H9 (cell line): ENCODE measurements around the gene CDH22. TPM values are rescaled to one million over a fixed set of nuclear protein-coding genes. Genes with fewer than 3 reads are reported as not detected.

ENCODE experiments used
- DNase-seq: peaks from one replicate; pipeline ENCODE4 v3.0.0-alpha.2; 2017
- H2AFZ ChIP-seq: one replicate; pipeline ENCODE4 v1.6.1; 2013; ENCODE audit warnings: mild to moderate bottlenecking, low read length, control low read depth, moderate library complexity
- H2AK5ac ChIP-seq: 2 replicates; pipeline ENCODE4 v1.6.1; 2013; ENCODE audit warnings: low read length, control low read depth, mixed read lengths; ENCODE audit not compliant: insufficient read length
- H2BK120ac ChIP-seq: one replicate; pipeline ENCODE4 v1.6.1; 2013; ENCODE audit warnings: low read depth, mild to moderate bottlenecking, low read length, control low read depth, inconsistent platforms; ENCODE audit not compliant: poor library complexity, severe bottlenecking
- H2BK12ac ChIP-seq: 2 replicates; pipeline ENCODE4 v1.6.1; 2013; ENCODE audit warnings: low read length, control low read depth, mixed read lengths, low read depth; ENCODE audit not compliant: insufficient read length
- H2BK15ac ChIP-seq: 2 replicates; pipeline ENCODE4 v1.6.1; 2013; ENCODE audit warnings: low read depth, low read length, control low read depth
- H2BK20ac ChIP-seq: one replicate; pipeline ENCODE4 v1.6.1; 2013; ENCODE audit warnings: low read depth, mild to moderate bottlenecking, low read length, control low read depth, inconsistent platforms; ENCODE audit not compliant: poor library complexity, severe bottlenecking
- H2BK5ac ChIP-seq: 2 replicates; pipeline ENCODE4 v1.6.1; 2013; ENCODE audit warnings: low read length, control low read depth, mixed read lengths; ENCODE audit not compliant: insufficient read length
- H3K14ac ChIP-seq: 2 replicates; pipeline ENCODE4 v1.6.1; 2013; ENCODE audit warnings: low read length, control low read depth; ENCODE audit not compliant: insufficient read depth
- H3K18ac ChIP-seq: 2 replicates; pipeline ENCODE4 v1.6.1; 2013; ENCODE audit warnings: low read depth, mild to moderate bottlenecking, mixed read lengths, low read length, control low read depth; ENCODE audit not compliant: insufficient read length
- H3K23ac ChIP-seq: 2 replicates; pipeline ENCODE4 v1.6.1; 2013; ENCODE audit warnings: low read length, control low read depth, mixed read lengths, low read depth; ENCODE audit not compliant: insufficient read length
- H3K23me2 ChIP-seq: 2 replicates; pipeline ENCODE4 v1.6.1; 2013; ENCODE audit warnings: low read depth, mild to moderate bottlenecking, mixed read lengths, low read length, control low read depth; ENCODE audit not compliant: insufficient read length, poor library complexity, severe bottlenecking
- H3K27ac ChIP-seq: 2 replicates; pipeline ENCODE4 v1.5.1; 2013; ENCODE audit warnings: low read length, control low read depth, mixed read lengths, low read depth; ENCODE audit not compliant: insufficient read length
- H3K27me3 ChIP-seq: 2 replicates; pipeline ENCODE4 v1.6.1; 2013; ENCODE audit warnings: low read length, control low read depth, inconsistent platforms; ENCODE audit not compliant: insufficient read depth
- H3K4ac ChIP-seq: 2 replicates; pipeline ENCODE4 v1.6.1; 2013; ENCODE audit warnings: low read depth, mild to moderate bottlenecking, control low read depth, inconsistent platforms, low read length, moderate library complexity
- H3K4me1 ChIP-seq: 2 replicates; pipeline ENCODE4 v1.6.1; 2013; ENCODE audit warnings: low read length, control low read depth, inconsistent platforms; ENCODE audit not compliant: insufficient read depth
- H3K4me2 ChIP-seq: 2 replicates; pipeline ENCODE4 v1.6.1; 2013; ENCODE audit warnings: low read length, control low read depth, mixed read lengths; ENCODE audit not compliant: insufficient read length, insufficient read depth
- H3K56ac ChIP-seq: 2 replicates; pipeline ENCODE4 v1.6.1; 2013; ENCODE audit warnings: low read depth, mild to moderate bottlenecking, mixed read lengths, low read length, control low read depth; ENCODE audit not compliant: insufficient read length
- H3K79me1 ChIP-seq: 2 replicates; pipeline ENCODE4 v1.6.1; 2013; ENCODE audit warnings: low read depth, mild to moderate bottlenecking, moderate library complexity, low read length, control low read depth, inconsistent platforms; ENCODE audit not compliant: insufficient read depth, poor library complexity, severe bottlenecking
- H3K79me2 ChIP-seq: 2 replicates; pipeline ENCODE4 v1.6.1; 2013; ENCODE audit warnings: low read length, control low read depth, inconsistent platforms; ENCODE audit not compliant: insufficient read depth
- H3K9ac ChIP-seq: 2 replicates; pipeline ENCODE4 v1.6.1; 2013; ENCODE audit warnings: low read length, control low read depth, mixed read lengths; ENCODE audit not compliant: insufficient read length; ENCODE audit errors: extremely low read depth
- H3K9me3 ChIP-seq: one replicate; pipeline ENCODE4 v1.6.1; 2013; ENCODE audit warnings: low read depth, low read length, inconsistent platforms; ENCODE audit not compliant: control insufficient read depth
- H3T11ph ChIP-seq: one replicate; pipeline ENCODE4 v1.6.1; 2013; ENCODE audit warnings: mild to moderate bottlenecking, low read length, control low read depth, inconsistent platforms
- H4K20me1 ChIP-seq: one replicate; pipeline ENCODE4 v1.6.1; 2013; ENCODE audit not compliant: control insufficient read depth, insufficient read length, insufficient read depth
- H4K5ac ChIP-seq: 2 replicates; pipeline ENCODE4 v1.6.1; 2013; ENCODE audit warnings: low read depth, mild to moderate bottlenecking, mixed read lengths, low read length, control low read depth; ENCODE audit not compliant: insufficient read length
- H4K8ac ChIP-seq: replicated peaks from 2 replicates; pipeline ENCODE4 v1.6.1; 2013; ENCODE audit warnings: low read length, control low read depth, mixed read lengths, low read depth; ENCODE audit not compliant: insufficient read length
- H4K91ac ChIP-seq: 2 replicates; pipeline ENCODE4 v1.6.1; 2013; ENCODE audit warnings: low read depth, mild to moderate bottlenecking, moderate library complexity, mixed read lengths, low read length, control low read depth; ENCODE audit not compliant: insufficient read length
- H3K27ac Mint-ChIP-seq, 3 experiments: 2 replicates in 2 of 3; 3 replicates in 1 of 3; pipeline ENCODE4 v1.8.0; 2020 to 2021; ENCODE audit warnings: mixed read lengths in 3 of 3, mild to moderate bottlenecking in 1 of 3, moderate library complexity in 1 of 3
- H3K27me3 Mint-ChIP-seq: 2 replicates; pipeline ENCODE4 v1.8.0; 2021; ENCODE audit warnings: low read depth, mild to moderate bottlenecking, moderate library complexity, mixed read lengths
- H3K36me3 Mint-ChIP-seq, 3 experiments: 2 replicates in 2 of 3; 3 replicates in 1 of 3; pipeline ENCODE4 v1.8.0; 2020 to 2021; ENCODE audit warnings: low read depth in 3 of 3, mixed read lengths in 3 of 3; ENCODE audit not compliant: insufficient read depth in 1 of 3
- H3K4me1 Mint-ChIP-seq, 2 experiments: 2 replicates each; pipeline ENCODE4 v1.8.0; 2020; ENCODE audit warnings: mixed read lengths in 2 of 2
- H3K4me3 Mint-ChIP-seq, 2 experiments: 2 replicates in 1 of 2; 3 replicates in 1 of 2; pipeline ENCODE4 v1.8.0; 2020 to 2021; ENCODE audit warnings: mild to moderate bottlenecking in 2 of 2, mixed read lengths in 2 of 2, moderate library complexity in 1 of 2
- H3K9me3 Mint-ChIP-seq, 2 experiments: 2 replicates in 1 of 2; 3 replicates in 1 of 2; pipeline ENCODE4 v1.8.0; 2020; ENCODE audit warnings: mild to moderate bottlenecking in 2 of 2, mixed read lengths in 2 of 2, moderate library complexity in 1 of 2
- CTCF ChIP-seq: fragments of 200-600 bp; sonication (generic); conservative IDR thresholded peaks from 3 replicates; pipeline ENCODE4 v1.8.0; 2021; ENCODE audit warnings: antibody characterized with exemption, mild to moderate bottlenecking
- WGBS: extraction: QIAGEN DNeasy Blood & Tissue Kit; methylation state at CpG from one replicate; pipeline ENCODE4 v1.1.7; 2013; ENCODE audit warnings: missing lambda C conversion rate, low lambda C conversion rate, mixed read lengths; ENCODE audit not compliant: insufficient read length; ENCODE audit errors: extremely low coverage; 5-methylcytosine and 5-hydroxymethylcytosine counted together
- total RNA-seq: library from RNA; stranded (reverse); gene quantifications from 2 replicates; pipeline ENCODE4 v1.2.1, GENCODE V29; 2021

Gene CDH22
- total RNA-seq, 1 experiment from 2014 or later, result not detected

- Histone ChIP-seq H3K9ac (no peak overlapping the region), H3K14ac (no peak overlapping the region), H2BK15ac (no peak overlapping the region), H3K4me1 (peaks cover 10% of the 10 kb centered on the region), H3K23ac (no peak overlapping the region), H3K27ac (no peak overlapping the region), H3T11ph (no peak overlapping the region), H3K18ac (no peak overlapping the region), H2BK5ac (no peak overlapping the region), H3K27me3 (no peaks in the 10 kb centered on the region; the same call in 1 of the 2 replicates), H3K4ac (no peak overlapping the region), H2BK120ac (no peak overlapping the region), H2BK20ac (no peak overlapping the region), H2AK5ac (no peak overlapping the region), H4K5ac (no peak overlapping the region), H3K4me2 (peak overlapping the region; percentile 56), H3K79me2 (no peaks in the 10 kb centered on the region), H4K20me1 (no peaks in the 10 kb centered on the region), H3K9me3 (no peaks in the 10 kb centered on the region), H2AFZ (peak overlapping the region; percentile 7), H3K23me2 (no peaks in the 10 kb centered on the region), H3K56ac (no peak overlapping the region), H3K79me1 (no peaks in the 10 kb centered on the region), H4K8ac (no peak overlapping the region), H4K91ac (no peak overlapping the region), H2BK12ac (no peak overlapping the region)
- Mint-ChIP-seq H3K4me3 (peak overlapping the region; percentile 46 to 64; a peak in 4 of 5 replicates), H3K9me3 (no peaks in the 10 kb centered on the region), H3K27me3 (peaks cover 10% of the 10 kb centered on the region), H3K36me3 (no peaks in the 10 kb centered on the region), H3K4me1 (peaks cover 22 to 49% of the 10 kb centered on the region in 2 experiments), H3K27ac (no peak overlapping the region)
- DNase-seq, result peak; percentile 92
- no peak for TF ChIP-seq CTCF
- WGBS, result no CpG with 5 or more reads among the region's 21 CpGs
Observed at GRCh38 chr20:46199198-46199597, 109.1 kb downstream of the CDH22 start.
